GM18870 (cell line): ENCODE results near the gene CALD1.
A peak's percentile ranks its signal among the peaks of the same experiment; 100 is the strongest.

Source experiments
- ATAC-seq: cut with Tn5 transposase; IDR thresholded peaks from one replicate; pipeline ENCODE4 v1.9.1; 2021; ENCODE audit warnings: moderate library complexity; ENCODE audit not compliant: unreplicated experiment

The CALD1 gene

DNA sequence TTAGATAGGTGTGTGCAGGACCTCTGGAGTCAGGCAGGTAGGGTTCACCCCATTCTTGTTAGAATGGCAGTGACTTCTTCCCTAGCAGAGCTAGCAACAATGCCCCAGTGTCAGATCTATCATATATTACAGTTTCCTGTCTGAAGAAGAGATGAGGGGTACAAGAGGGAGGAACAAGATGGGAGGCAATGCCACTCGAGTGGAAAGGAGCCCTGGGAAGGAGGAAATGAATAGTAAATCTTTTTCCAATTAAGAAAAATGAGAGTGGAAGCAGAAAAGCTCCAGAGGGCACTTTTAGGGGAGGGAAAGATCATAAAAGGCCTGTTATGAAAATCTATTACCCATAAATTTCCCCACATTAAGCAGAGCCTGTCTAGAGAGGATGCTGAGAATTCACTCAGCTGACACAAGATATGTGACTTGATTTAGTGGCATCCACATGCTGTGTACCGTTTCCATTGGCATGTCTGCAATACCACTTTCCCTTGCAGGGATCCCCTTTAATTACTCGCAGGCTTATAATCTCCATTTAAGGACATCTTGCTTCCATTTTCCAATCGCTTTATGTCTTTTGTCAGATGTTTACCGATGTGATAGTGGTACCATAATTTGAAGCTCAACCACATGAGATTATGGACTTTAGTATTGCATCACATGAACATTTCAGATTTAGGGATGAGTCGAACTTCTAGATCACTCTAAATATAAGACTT, 136.9 kb downstream of the CALD1 start:
- ATAC-seq: no peak

DNA sequence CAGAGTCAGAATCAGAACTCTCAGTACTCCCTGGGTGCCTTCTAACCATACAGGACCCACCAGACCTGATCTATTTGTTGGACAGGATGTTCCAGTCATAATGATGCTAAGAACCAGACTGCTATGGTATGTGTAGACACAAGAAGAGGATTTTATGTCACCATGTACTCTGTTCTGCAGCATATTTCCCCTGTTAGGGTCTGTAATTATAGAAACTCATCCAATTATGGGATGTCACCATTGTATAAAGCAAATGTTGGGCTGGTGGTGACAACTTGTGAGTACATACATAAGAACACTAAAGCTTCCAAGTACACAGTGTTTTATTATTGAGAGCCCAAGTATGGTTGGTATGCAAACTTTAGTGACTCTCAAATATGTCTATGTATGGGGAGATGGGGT, 139.8 kb downstream of the CALD1 start:
- ATAC-seq: peak; percentile 75

DNA sequence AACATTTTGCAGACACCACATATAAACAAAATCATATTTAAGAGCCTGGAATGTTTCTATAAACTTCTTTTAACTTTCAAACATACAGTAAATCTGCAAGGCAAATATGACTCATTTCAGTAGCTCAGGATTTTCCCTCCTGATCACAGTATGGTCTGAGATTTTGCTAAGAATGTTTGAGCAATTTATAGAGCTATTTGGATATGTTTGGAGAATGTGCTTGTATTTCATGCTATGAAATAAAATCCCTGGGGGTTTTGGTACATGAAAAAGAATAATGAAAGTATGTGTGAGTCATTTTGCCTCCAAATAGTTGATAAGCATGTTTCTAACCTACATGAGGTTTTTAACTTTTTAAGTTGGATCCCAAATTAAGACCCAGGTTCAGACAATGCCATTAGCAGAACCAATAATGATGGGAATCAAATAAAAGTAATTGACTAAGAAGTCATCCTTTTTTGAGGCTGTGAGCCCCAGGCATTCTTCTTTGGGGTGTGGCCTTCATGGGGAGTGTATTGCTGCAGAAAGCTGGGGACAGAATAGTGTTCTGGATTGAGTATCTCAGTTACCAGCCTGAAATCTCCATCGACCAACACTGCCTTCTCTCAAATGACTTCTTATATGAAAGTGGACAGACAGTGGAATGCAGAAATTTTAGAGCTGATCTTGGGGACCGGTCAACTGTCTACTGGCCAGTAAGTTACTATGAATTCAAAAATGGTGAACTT, 140.8 kb downstream of the CALD1 start:
- ATAC-seq: peak; percentile 68

DNA sequence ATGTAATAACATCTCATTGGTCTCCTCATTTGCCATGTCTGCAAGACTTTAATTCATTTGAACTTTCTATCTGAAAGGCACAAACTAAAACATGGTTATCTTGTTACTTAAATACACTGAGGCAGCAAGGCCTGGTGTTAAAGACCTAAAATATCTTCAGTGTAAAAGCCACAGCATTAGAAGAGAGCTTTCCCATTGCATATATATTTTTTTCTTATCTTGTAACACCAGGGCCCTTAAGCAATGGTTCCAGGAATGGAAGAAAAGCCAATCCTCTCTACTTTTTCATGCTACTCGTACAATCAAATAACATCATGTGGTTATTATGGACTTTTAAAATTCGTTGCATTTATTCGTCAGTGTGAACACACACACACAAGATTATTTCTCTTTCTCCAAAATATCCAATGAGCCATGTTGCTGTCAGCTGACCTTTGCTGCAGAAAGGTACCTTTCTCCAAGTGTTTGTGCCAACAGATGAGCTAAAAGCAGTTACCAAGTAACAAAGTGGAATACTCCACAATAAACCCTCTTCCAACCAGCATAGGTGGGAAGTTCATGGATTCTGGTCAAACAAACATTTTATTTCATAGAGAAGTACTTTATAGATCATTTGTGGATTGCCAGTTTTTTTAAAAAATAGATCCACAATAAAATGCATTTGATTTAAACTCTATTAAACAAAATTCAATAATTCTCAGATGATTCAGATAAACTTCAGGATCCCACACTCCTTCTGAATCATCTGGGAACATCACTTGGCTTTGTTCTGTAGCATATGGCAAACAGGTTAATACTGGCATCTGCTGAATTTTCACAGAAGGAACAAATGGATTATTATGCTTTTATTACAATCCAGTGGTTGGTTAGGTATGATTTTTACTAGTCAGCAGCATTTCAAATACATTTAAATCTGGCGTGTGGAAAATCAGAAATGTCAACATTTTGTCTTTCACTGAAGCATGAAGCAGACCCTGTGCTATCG, 143.6 kb downstream of the CALD1 start:
- ATAC-seq: no peak

DNA sequence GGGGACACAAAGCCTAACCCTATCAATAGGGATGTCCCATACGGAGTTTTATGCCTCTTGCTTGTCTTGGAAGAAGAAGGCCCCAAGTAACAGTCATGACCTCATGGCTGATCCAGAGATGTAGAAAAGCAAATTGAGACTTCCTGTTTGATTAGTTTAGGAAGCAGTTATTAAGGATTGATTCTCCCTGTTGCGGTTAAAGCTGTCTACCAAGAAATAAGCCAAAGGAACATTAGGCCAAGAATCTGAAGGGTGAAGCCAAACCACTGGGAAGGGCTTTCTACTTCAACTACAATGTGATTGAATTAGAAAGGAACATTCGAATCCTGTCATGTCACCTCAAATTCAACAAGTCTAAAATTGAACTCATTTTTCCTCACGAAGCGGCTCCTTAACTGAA, 146.3 kb downstream of the CALD1 start:
- ATAC-seq: no peak

DNA sequence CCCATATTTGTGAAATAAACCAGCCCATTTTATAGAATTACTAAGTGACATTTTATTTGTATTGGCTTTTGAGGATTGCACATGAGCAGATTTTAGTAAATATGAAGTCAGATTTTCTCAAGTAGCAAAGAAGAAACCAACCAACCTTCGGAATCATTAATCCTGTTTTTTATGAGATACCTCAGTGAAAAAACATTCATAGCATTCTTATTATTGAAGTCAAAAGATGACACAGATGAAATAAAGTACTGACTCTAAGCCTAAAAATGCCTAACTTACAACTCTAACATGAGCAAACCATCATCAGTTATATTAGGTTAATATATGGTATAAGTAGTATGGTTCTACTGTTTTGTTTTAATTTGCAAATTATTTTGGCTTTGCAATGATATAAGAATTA, 147.0 kb downstream of the CALD1 start:
- ATAC-seq: no peak

DNA sequence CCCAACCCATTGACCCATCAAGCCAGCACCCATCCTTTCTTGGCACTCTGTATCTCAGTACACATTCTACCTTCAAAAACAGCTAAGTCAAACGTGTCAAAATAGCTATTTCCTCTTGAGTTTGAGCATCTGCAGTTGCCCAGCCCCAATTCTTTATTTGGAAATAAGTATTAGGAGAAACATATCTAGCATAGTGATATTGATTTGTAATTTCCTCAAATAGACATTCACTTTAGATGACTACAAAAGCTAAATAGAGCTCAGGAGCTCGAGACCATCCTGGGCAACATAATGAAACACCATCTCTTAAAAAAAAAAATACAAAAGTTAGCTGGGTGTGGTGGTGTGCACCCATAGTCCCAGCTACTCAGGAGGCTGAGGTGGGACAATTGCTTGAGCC, 147.6 kb downstream of the CALD1 start:
- ATAC-seq: no peak

DNA sequence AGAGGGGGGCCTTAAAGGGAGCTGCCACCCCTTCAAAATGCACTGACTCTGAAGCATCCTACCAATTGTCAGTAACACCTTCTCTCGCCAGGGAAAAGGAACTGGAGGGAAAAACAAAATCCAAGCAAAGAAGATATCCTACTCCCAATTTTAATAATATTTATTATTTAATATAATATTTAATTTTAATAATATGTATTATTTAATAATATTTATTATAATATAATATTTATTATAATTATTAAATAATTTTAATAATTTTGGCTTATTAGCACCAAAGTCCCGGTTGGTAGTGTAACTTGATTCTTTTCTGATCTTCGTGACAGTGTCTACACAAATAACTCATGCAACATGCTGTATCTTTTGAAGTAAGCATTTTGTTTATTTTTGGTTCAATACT, 148.3 kb downstream of the CALD1 start:
- ATAC-seq: no peak

DNA sequence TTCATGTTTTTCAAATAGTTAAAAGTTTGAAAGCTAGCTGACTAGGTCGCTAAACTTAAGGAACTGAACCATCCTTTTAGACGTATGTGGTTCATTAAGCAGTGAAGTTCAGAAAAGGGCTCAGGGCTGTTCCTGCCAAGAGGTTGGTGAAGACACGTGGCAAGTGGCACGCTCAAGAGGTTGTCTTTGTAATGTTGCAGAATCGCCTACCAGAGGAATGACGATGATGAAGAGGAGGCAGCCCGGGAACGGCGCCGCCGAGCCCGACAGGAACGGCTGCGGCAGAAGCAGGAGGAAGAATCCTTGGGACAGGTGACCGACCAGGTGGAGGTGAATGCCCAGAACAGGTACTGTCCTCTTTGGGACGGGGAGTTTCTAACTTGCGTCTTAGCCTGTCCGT, 149.1 kb downstream of the CALD1 start:
- ATAC-seq: no peak

DNA sequence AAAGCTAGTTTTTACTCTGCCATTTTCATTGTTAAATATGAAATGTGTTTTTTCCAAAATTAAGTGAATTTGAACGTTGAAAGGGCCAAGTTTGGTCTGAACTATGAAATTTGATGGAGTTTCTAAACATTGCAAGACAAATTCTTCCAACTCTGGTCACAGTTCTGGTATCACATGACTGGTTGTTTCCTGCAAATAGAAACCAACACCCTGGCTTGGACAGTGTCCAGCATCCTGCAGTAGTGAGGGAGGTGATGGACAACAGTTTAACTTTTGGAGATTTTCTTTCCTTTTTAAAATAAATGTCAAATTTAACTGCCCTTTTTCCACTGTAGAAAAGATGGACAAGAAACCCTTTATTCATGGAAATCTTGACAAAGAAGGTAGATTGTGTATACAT, 152.1 kb downstream of the CALD1 start:
- no peak for ATAC-seq

DNA sequence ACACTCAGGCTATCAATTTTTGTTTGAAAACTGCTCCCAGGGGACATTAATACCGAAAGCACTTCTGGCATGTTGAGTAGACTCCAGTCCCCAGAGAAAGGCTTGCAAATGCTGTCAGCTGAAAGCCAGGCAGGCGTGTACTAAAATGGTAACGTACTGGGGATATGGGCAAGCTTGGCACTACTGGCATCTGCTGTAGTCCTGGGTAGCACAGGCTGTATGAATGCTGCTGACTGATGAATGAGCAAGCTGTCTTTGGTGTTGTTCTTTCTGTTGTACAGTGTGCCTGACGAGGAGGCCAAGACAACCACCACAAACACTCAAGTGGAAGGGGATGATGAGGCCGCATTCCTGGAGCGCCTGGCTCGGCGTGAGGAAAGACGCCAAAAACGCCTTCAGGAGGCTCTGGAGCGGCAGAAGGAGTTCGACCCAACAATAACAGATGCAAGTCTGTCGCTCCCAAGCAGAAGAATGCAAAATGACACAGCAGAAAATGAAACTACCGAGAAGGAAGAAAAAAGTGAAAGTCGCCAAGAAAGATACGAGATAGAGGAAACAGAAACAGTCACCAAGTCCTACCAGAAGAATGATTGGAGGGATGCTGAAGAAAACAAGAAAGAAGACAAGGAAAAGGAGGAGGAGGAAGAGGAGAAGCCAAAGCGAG, 153.4 kb downstream of the CALD1 start:
- ATAC-seq: no peak

DNA sequence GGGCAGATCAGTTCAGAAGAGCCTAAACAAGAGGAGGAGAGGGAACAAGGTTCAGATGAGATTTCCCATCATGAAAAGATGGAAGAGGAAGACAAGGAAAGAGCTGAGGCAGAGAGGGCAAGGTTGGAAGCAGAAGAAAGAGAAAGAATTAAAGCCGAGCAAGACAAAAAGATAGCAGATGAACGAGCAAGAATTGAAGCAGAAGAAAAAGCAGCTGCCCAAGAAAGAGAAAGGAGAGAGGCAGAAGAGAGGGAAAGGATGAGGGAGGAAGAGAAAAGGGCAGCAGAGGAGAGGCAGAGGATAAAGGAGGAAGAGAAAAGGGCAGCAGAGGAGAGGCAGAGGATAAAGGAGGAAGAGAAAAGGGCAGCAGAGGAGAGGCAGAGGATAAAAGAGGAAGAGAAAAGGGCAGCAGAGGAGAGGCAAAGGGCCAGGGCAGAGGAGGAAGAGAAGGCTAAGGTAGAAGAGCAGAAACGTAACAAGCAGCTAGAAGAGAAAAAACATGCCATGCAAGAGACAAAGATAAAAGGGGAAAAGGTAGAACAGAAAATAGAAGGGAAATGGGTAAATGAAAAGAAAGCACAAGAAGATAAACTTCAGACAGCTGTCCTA, 154.1 kb downstream of the CALD1 start:
- ATAC-seq: no peak

DNA sequence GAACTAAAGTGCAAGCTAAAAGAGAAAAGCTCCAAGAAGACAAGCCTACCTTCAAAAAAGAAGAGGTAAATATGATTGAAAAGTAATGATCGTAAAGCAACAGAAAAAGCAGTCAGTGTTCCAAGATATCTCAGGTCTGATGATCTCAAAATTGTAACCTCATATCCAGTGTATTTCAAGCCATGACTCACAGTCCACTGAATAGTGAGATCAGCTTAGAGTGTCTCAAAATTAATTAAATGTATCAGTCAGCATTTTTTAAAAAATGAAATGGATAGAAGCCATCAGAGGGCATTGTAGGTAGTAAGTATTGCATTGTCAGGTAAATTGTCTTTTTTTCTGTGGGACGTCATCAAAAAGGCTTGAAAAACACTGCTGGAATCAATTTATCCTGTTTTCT, 156.3 kb downstream of the CALD1 start:
- no peak for ATAC-seq

DNA sequence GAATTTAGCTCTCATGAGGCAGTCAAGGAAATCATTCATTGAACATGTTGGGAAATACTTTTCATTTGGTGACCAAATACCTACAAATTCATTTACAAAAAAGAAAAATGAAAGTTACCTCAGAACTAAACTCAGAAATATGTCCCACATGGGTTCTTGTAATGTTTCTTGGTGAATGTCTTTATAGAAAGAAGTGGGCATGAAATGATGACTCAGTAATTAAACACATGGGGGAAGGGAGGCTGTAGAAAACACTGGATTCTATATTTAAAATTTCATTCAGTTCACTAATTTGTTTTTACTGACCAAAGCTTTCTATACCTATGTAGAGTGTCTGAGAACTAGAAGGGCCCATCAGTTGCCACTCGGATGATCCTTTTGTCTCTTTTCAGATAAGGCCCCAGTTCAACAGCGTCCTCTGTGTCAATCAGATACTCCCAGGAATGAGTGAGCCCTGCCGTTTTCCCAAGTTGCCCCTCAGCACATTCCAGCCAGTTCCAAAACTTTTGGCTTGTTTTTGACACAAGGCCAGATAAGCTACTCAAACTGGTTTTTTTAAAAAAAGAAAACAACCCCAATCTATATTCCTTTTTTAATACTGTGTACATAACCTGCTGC, 157.6 kb downstream of the CALD1 start:
- ATAC-seq: no peak

DNA sequence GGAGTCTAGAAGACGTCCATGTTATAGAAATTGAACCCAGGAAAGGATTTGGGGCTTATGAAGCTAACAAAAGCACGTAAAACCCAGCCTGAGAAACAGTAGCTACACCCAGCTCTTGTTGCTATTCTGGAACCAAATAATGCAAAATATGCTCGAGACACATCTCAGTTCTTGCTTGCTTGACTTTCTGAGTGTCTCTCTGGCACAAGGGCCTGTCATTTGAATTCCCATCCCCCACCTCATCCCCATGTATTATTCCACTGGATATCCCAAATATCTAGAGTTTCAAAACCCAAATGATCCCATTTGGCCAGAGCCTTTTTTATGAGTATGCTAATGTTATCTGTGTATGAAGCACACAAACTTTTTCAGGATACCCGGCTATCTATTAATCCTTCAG, 158.7 kb downstream of the CALD1 start:
- ATAC-seq: no peak

DNA sequence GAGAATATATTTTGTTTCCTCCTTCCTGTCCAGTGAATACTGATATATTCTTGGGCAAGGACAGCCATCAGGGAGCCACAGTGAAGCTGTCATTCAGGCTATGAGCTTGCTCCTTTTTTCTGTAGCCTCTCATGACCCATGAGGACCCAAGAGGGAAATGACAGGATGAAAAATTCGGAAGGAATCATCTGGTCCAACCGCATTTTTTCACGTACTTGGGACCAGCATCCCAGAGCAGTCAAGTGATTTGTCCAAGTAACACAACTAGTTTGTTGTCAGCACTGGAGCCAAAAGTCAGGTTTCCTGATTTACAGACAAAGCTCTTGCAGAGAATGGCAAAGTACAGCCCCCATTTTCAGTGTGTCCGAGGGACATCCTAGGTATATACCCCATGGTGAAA, 159.7 kb downstream of the CALD1 start:
- ATAC-seq: no peak

DNA sequence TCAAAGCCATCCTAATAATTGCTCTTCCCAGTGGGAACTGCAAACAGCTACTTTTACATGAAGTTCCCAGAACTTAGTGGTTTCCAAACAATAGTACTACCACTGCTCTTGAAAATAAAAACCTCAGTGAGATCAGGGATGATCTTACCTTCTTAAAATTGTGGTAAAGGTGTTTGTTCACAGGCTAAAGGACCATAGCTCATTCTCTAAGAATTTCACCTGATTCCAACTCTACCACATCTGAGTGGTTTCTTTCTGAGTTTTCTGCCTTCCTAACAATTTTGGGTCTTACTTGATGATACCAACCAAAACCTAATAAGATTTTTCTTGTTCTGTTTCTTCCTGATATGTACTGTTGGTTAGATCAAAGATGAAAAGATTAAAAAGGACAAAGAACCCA, 161.3 kb downstream of the CALD1 start:
- no peak for ATAC-seq

DNA sequence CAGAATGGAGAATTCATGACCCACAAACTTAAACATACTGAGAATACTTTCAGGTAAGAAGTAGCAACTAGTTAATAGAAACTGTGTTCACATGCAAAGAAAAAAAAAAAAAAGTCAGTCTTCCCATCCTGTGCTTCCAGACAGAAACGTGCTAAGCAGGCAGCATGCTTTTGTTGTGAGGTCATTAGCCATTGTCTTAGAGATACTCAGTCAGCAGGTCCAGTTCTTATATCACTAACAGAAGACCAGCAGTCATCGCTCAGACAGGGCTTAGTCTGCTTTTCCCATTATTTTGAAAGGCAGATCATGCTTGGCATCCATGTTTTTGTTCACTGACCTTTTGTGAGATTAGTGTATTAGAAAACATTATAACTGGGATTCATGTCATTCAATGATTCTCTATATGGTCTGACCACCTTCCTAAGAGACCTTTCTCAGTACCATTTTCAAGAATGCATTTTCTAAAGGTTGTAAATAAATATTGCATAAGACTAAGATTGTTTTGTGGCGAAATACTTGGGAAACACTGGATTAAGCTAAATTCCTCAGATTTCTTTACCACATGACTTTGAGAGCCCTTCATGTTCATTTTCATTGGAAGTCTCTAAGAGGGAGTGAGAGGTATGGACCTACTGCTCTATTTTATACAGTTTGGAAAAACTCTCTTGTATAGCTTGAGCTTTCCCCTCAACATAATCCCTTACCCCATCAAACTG, 161.9 kb downstream of the CALD1 start:
- no peak for ATAC-seq

DNA sequence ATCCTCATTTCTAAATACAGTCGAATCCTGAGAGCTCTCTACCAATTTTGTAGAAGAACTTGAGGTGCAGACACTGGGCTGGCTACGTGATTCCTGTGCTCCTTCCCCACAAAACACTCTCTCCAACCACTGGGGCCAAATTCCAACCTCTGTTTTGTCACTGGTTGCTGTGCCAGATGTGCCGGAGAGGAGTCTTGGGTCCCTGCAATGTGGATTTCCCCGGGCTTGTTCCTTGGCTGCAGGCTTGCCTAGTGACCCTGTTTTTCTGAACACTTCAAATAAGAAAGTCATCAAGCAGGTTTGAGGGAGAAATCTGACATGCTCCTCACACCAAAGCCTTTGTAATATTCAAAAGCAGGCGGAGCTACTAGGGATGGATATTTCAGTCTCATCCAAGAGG, 162.5 kb downstream of the CALD1 start:
- ATAC-seq: no peak
